Fibroblast of villous mesenchyme (primary cell): ENCODE data around the gene RHOV. TPM values are rescaled to one million over a fixed set of nuclear protein-coding genes. Genes with fewer than 3 reads are reported as not detected.

Experiments
- DNase-seq: peaks from one replicate; pipeline ENCODE4 v3.0.0-alpha.2; 2010; ENCODE audit warnings: low read depth
- H3K4me3 ChIP-seq: 2 replicates; pipeline ENCODE4 v1.5.1; 2011; ENCODE audit warnings: low read depth, mild to moderate bottlenecking, low read length
- CTCF ChIP-seq: IDR thresholded peaks from 2 replicates; pipeline ENCODE4 v1.5.1; 2012; ENCODE audit warnings: low read depth, mild to moderate bottlenecking, low read length; ENCODE audit not compliant: insufficient read depth
- total RNA-seq: library from RNA; depleted of rRNA; stranded (reverse); fragments of >200 nt; gene quantifications from 2 replicates; pipeline ENCODE4 v1.2.3, GENCODE V29; 2012

RHOV gene
- total RNA-seq, 1 donor, result not detected

GRCh38 chr15:40904552-40905201, 30.6 kb upstream of the RHOV start:
- no peak for DNase-seq

GRCh38 chr15:40902605-40903561, 28.8 kb upstream of the RHOV start:
- no peak overlapping the region for H3K4me3 ChIP-seq
- no peak for TF ChIP-seq CTCF
- peak; percentile 50 for DNase-seq

More at GRCh38 chr15:40904552-40905201, 30.6 kb upstream of the RHOV start:
- H3K4me3 ChIP-seq, result no peak overlapping the region
- no peak for TF ChIP-seq CTCF

GRCh38 chr15:40901053-40901443, 27.0 kb upstream of the RHOV start:
- no peak overlapping the region for H3K4me3 ChIP-seq
- no peak for DNase-seq
- no peak for TF ChIP-seq CTCF

- no peak for DNase-seq
- H3K4me3 ChIP-seq, result no peak overlapping the region
Measured at GRCh38 chr15:40900256-40901052, 26.4 kb upstream of the RHOV start.

GRCh38 chr15:40899536-40900207, 25.6 kb upstream of the RHOV start:
- no peak overlapping the region for H3K4me3 ChIP-seq
- no peak for DNase-seq
- TF ChIP-seq CTCF, result no peak

More at GRCh38 chr15:40900256-40901052, 26.4 kb upstream of the RHOV start:
- TF ChIP-seq CTCF, result no peak
